Stimulated activated naive CD8-positive, alpha-beta T cell treated with anti-CD3 and anti-CD28 coated beads, Interleukin-15, amount 100 ng/mL, for 72 hours (primary cell): ENCODE data around the gene ZNF619.
A peak's percentile ranks its signal among the peaks of the same experiment; 100 is the strongest.

Source experiments
- ATAC-seq: fragments of 150-1000 bp; cut with Tn5 transposase; 2 replicates; pipeline ENCODE4 v1.10.0; 2021; ENCODE audit warnings: mild to moderate bottlenecking, moderate library complexity
- DNase-seq, 2 donors: peaks; one replicate each; pipeline ENCODE4 v3.0.0; 2021 to 2022
- H3K27ac Mint-ChIP-seq, 2 donors: one replicate each; pipeline ENCODE4 v1.8.0; 2022; ENCODE audit warnings: mild to moderate bottlenecking in 2 of 2, mixed read lengths in 2 of 2, moderate library complexity in 2 of 2
- H3K27me3 Mint-ChIP-seq: one replicate; pipeline ENCODE4 v1.8.0; 2022; ENCODE audit warnings: mixed read lengths
- H3K4me1 Mint-ChIP-seq: one replicate; pipeline ENCODE4 v1.8.0; 2022; ENCODE audit warnings: mild to moderate bottlenecking, mixed read lengths
- H3K4me3 Mint-ChIP-seq, 2 donors: one replicate each; pipeline ENCODE4 v1.8.0; 2022; ENCODE audit warnings: mild to moderate bottlenecking in 2 of 2, mixed read lengths in 2 of 2, moderate library complexity in 1 of 2
- H3K9me3 Mint-ChIP-seq, 2 donors: one replicate each; pipeline ENCODE4 v1.8.0; 2022; ENCODE audit warnings: mixed read lengths in 2 of 2

ZNF619 gene

GRCh38 chr3:40476478-40477470 lies at the start of gene ZNF619:
Gene ZNF619, plus strand, starts transcription at chr3:40477122. Its CDS starts 858 bp downstream, at chr3:40477980.
- Mint-ChIP-seq H3K27ac (peak within 1 kb of the TSS; percentile 96 to 99), H3K4me1 (peaks cover 21% of the 10 kb centered on the region), H3K27me3 (no peaks in the 10 kb centered on the region), H3K4me3 (peak within 1 kb of the TSS; percentile 89 to 93), H3K9me3 (no peaks in the 10 kb centered on the region)
- DNase-seq (peak; percentile 62), ATAC-seq (peak; percentile 86)

- ATAC-seq: no peak
- Mint-ChIP-seq H3K27me3 (no peaks in the 10 kb centered on the region), H3K27ac (no peak overlapping the region), H3K4me1 (no peaks in the 10 kb centered on the region), H3K9me3 (no peaks in the 10 kb centered on the region), H3K4me3 (no peak overlapping the region)
- no peak for DNase-seq
Measured at GRCh38 chr3:40432793-40433192, 44.1 kb upstream of the ZNF619 start.

- no peak for ATAC-seq
- DNase-seq: no peak
- Mint-ChIP-seq H3K4me1 (no peaks in the 10 kb centered on the region), H3K4me3 (no peak overlapping the region), H3K27me3 (no peaks in the 10 kb centered on the region), H3K27ac (no peak overlapping the region), H3K9me3 (peaks cover 0 to 8% of the 10 kb centered on the region in 2 donors)
Measured at GRCh38 chr3:40437889-40438288, 39.0 kb upstream of the ZNF619 start.

GRCh38 chr3:40445062-40445461 lies 31.9 kb upstream of the ZNF619 start:
- Mint-ChIP-seq H3K4me1 (no peaks in the 10 kb centered on the region), H3K27me3 (no peaks in the 10 kb centered on the region), H3K9me3 (peaks cover 0 to 8% of the 10 kb centered on the region in 2 donors), H3K4me3 (no peak overlapping the region), H3K27ac (no peak overlapping the region)
- ATAC-seq: no peak
- DNase-seq: no peak

GRCh38 chr3:40445880-40446279 lies 31.0 kb upstream of the ZNF619 start:
- Mint-ChIP-seq H3K27ac (no peak overlapping the region), H3K27me3 (no peaks in the 10 kb centered on the region), H3K4me3 (no peak overlapping the region), H3K4me1 (no peaks in the 10 kb centered on the region), H3K9me3 (peaks cover 0 to 1% of the 10 kb centered on the region in 2 donors)
- ATAC-seq: no peak
- DNase-seq: no peak

GRCh38 chr3:40450438-40450837 lies 26.5 kb upstream of the ZNF619 start:
- Mint-ChIP-seq H3K4me3 (no peak overlapping the region), H3K27ac (no peak overlapping the region), H3K9me3 (no peaks in the 10 kb centered on the region), H3K4me1 (peaks cover 25% of the 10 kb centered on the region), H3K27me3 (no peaks in the 10 kb centered on the region)
- no peak for ATAC-seq
- no peak for DNase-seq

- ATAC-seq (no peak), DNase-seq (no peak)
- Mint-ChIP-seq H3K9me3 (no peaks in the 10 kb centered on the region), H3K4me3 (peak overlapping the region in 1 of 2 donors; percentile 99), H3K27me3 (no peaks in the 10 kb centered on the region), H3K27ac (no peak overlapping the region), H3K4me1 (peaks cover 34% of the 10 kb centered on the region)
Measured at GRCh38 chr3:40451551-40451950, 25.4 kb upstream of the ZNF619 start.

- ATAC-seq (no peak), DNase-seq (no peak)
- Mint-ChIP-seq H3K27me3 (no peaks in the 10 kb centered on the region), H3K4me3 (peak overlapping the region; percentile 99 to 100), H3K27ac (peak overlapping the region in 1 of 2 donors; percentile 93), H3K4me1 (peaks cover 34% of the 10 kb centered on the region), H3K9me3 (no peaks in the 10 kb centered on the region)
Measured at GRCh38 chr3:40452057-40452456, 24.9 kb upstream of the ZNF619 start.

GRCh38 chr3:40452562-40452875 lies 24.4 kb upstream of the ZNF619 start:
- ATAC-seq (no peak), DNase-seq (no peak)
- H3K27ac Mint-ChIP-seq: peak overlapping the region; percentile 93 to 98
- H3K9me3 Mint-ChIP-seq: no peaks in the 10 kb centered on the region
- peak overlapping the region; percentile 99 to 100 for H3K4me3 Mint-ChIP-seq
- peaks cover 34% of the 10 kb centered on the region for H3K4me1 Mint-ChIP-seq
- H3K27me3 Mint-ChIP-seq: no peaks in the 10 kb centered on the region

- peak overlapping the region; percentile 99 to 100 for H3K4me3 Mint-ChIP-seq
- DNase-seq (peak; percentile 91 to 97), ATAC-seq (peak; percentile 95)
- H3K27me3 Mint-ChIP-seq: no peaks in the 10 kb centered on the region
- no peaks in the 10 kb centered on the region for H3K9me3 Mint-ChIP-seq
- peaks cover 37% of the 10 kb centered on the region for H3K4me1 Mint-ChIP-seq
- peak overlapping the region; percentile 93 to 98 for H3K27ac Mint-ChIP-seq
Measured at GRCh38 chr3:40452876-40453730, 23.8 kb upstream of the ZNF619 start.

GRCh38 chr3:40453933-40454332 lies 23.0 kb upstream of the ZNF619 start:
- Mint-ChIP-seq H3K27ac (no peak overlapping the region), H3K4me3 (peak overlapping the region; percentile 99 to 100), H3K4me1 (peaks cover 45% of the 10 kb centered on the region), H3K27me3 (no peaks in the 10 kb centered on the region), H3K9me3 (no peaks in the 10 kb centered on the region)
- no peak for DNase-seq
- ATAC-seq: no peak

GRCh38 chr3:40455328-40455727 lies 21.6 kb upstream of the ZNF619 start:
- Mint-ChIP-seq H3K4me1 (peaks cover 53% of the 10 kb centered on the region), H3K27me3 (no peaks in the 10 kb centered on the region), H3K27ac (no peak overlapping the region), H3K9me3 (no peaks in the 10 kb centered on the region), H3K4me3 (peak overlapping the region in 1 of 2 donors; percentile 89)
- ATAC-seq (no peak), DNase-seq (no peak)

- Mint-ChIP-seq H3K4me1 (peaks cover 60% of the 10 kb centered on the region), H3K4me3 (peak overlapping the region; percentile 84 to 89), H3K27me3 (no peaks in the 10 kb centered on the region), H3K27ac (peak overlapping the region; percentile 83 to 96), H3K9me3 (no peaks in the 10 kb centered on the region)
- DNase-seq (no peak), ATAC-seq (no peak)
Measured at GRCh38 chr3:40456279-40456939, 20.5 kb upstream of the ZNF619 start.

GRCh38 chr3:40456940-40457823 lies 19.7 kb upstream of the ZNF619 start, which contains the start of gene RPL14:
Gene RPL14, plus strand, starts transcription at chr3:40457339. Its CDS starts 133 bp downstream, at chr3:40457472.
- peak within 1 kb of the TSS; percentile 92 to 96 for H3K27ac Mint-ChIP-seq
- peak; percentile 81 for ATAC-seq
- no peaks in the 10 kb centered on the region for H3K27me3 Mint-ChIP-seq
- H3K9me3 Mint-ChIP-seq: no peaks in the 10 kb centered on the region
- peaks cover 63% of the 10 kb centered on the region for H3K4me1 Mint-ChIP-seq
- peak within 1 kb of the TSS; percentile 84 to 89 for H3K4me3 Mint-ChIP-seq
- peak; percentile 88 to 94 for DNase-seq
